NCI-H774 (cell line): ENCODE data around the gene G6PC3.

Source experiments
- DNase-seq: peaks from one replicate; lab custom pipeline; 2025; lab: John Stamatoyannopoulos, UW

The G6PC3 gene

DNA sequence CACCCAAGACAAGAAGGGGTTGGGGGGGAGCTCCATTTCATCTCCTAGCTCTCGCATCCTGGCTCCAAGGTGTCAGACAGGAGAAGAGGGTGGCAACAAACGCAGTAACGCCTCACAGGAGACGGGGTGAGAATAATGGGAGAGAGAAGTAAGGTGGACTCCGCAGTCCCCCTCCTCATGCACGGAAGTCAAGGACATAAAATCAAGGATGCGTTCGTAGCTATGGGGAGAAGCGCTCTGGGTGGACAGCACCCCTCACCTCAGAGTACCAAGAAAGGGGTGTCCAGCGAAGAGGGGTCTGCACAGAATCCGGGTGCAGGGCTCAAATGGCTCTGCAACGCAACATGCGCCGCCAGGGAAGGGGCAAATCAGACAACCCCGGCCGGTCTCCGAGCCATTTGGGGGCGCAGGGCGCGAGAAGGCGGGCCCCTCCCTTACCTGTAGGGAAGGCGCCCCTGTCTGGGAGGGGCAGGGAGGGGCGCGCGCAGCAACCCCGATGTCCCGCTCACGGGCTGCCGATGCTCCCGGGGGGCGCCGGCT is 52.4 kb downstream of the G6PC3 start:
- DNase-seq: no peak

DNA sequence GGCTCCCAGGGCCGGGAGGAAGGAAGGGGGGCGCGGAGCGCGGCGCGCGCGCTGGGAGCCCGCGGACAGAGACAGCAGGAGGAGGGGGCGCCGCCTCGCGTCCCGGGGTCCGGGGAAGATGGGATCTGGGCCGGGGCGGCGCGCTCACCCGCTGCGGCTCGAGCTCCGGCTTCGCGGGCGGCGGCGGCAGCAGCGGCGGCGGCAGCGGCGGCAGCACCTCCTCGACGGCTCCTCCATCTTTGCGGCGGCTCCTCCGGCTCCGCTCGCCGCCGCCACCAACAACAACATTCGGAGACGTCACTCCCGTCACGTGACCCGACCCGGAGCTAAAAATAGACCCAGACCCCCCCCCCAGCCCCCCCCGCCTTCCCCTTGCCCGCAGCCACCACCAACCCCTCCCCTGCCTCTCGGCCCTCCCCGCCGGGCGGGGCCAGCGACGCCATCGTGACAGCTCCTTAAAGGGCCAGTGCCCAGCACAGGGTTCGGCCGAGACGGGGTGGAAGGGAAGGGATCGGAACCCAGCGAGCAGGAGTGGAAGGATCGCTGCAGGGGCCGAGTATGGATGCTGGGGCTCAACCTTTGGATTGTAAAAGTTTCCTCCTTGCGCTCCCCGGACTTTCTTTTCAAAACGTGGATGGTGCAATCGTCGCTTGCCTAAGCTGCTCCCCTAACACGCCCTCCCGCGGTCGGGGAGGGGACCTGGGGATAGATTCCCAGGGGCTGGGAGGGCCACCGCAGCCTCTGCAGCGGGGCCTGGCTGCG is 53.0 kb downstream of the G6PC3 start, which contains the start of gene HDAC5:
Gene HDAC5 (minus strand): TSS at position 286 of the 762 bp plus-strand sequence. CDS start 6,126 bp downstream, outside the sequence.
- DNase-seq: peak; percentile 96

GRCh38 chr17:44124118-44124438 is 53.5 kb downstream of the G6PC3 start:
- DNase-seq: no peak
